Right kidney (tissue), 1 donor: ENCODE results near the gene ZNF468.
"Not testable (repeated sequence)": the region's sequence is repeated elsewhere in the genome, so short reads cannot be mapped to it uniquely, and the experiment has no call there.

Source experiments
- DNase-seq: peaks from one replicate; pipeline ENCODE4 v3.0.0-alpha.2; 2016

The ZNF468 gene

DNA sequence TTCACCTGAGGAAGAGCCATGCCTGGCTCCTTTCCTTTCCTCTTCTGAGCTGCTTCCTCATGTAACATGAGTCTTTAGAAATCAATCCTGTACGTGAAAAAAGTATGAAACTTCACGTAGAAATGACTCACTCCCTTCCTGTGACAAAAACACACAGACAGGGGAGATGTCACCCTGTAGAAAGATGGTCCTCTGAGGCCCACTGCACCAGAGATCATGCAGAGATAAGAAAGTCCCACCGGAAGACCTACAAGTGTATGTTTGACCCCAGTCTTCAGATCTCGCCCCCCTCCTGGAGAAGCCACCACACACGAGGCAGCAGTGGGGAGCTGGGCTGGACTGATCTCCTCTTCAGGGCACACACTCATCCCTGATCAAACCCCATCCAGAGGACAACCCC is 23.9 kb downstream of the ZNF468 start:
- DNase-seq = not testable (repeated sequence)

DNA sequence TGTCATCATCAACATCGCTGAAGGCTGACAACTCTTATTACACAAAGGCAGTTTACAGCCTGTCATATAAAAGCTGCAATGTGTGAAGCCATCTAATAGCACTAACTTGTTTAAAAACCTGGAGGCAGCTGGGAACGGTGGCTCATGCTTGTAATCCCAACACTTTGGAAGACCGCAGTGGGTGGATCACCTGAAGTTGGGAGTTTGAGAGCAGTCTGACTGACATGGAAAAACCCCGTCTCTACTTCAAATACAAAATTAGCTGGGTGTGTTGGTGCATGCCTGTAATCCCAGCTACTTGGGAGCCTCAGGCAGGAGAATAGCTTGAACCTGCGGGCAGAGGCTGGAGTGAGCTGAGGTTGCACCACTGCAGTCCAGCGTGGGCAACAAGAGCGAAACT is 27.6 kb downstream of the ZNF468 start:
- not testable (repeated sequence) for DNase-seq

DNA sequence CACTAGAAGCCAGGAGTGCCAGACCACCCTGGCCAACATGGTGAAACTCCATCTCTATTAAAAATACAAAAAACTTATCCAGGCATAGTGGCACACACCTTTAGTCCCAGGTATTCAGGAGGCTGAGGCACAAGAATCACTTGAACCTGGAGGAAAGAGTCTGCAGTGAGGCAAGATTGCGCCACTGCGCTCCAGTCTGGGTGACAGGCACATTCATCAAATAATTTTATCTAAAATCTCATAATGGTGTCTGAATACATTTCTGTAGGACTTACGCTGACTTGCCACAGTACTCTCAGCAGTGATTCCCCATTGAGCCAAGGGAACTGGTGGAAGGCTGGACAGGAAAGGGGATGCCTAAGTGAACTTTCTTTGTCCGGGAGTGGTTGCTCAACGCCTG is 31.7 kb downstream of the ZNF468 start:
- no peak for DNase-seq

DNA sequence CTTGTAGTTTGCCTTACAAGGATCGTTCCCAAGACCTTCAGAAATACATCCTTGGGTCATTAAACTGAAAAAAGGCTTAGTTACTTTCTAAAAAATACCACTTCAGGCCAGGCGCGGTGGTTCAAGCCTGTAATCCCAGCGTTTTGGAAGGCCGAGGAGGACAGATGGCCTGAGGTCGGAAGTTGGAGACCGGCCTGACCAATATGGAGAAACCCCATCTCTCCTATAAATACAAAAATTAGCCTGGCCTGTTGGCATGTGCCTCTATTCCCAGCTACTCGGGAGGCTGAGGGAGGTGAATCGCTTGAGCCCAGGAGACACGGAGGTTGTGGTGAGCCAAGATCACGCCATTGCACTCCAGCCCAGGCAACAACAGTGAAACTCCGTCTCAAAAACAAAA is 33.7 kb downstream of the ZNF468 start:
- no peak for DNase-seq

DNA sequence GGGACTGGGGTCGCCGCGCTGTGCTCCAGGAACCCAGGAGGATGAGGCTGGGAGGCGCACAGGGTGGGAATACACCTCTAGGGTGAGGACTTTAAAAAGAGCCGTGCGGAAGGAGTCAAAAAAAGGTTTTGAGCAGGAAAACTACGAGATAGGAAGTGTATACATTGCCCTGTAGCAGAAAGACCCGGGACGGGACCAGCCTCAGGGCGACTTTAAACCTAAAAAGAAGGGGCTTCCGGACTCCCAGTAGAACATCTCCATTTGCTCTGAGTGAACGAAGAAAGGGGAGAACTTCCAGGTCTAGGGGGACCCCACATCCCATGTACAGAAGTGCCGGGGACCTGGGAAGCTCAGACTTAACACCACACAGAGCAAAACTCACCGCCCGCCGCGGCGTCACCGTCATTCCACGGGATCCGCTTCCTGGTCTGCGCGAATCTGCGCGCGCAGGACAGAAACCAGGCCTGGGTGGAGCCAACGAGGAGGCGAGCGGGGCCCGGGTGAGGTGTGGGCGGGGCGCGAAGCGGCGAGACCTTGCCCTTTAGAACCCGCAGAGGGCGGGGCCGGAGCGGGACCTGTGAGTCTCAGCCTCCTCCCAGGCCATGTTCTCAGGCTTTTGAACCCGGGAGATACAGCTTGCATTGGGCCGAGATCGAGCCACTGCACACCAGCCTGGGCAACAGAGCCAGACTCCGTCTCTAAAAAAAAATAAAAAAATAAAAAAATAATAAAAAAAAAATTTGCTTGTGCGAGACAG is 36.0 kb downstream of the ZNF468 start, which contains the start of gene ZNF28:
ZNF28 (minus strand) TSS at position 430 of the 757 bp plus-strand sequence. CDS start 3,675 bp downstream, outside the sequence.
- peak; percentile 69 for DNase-seq

DNA sequence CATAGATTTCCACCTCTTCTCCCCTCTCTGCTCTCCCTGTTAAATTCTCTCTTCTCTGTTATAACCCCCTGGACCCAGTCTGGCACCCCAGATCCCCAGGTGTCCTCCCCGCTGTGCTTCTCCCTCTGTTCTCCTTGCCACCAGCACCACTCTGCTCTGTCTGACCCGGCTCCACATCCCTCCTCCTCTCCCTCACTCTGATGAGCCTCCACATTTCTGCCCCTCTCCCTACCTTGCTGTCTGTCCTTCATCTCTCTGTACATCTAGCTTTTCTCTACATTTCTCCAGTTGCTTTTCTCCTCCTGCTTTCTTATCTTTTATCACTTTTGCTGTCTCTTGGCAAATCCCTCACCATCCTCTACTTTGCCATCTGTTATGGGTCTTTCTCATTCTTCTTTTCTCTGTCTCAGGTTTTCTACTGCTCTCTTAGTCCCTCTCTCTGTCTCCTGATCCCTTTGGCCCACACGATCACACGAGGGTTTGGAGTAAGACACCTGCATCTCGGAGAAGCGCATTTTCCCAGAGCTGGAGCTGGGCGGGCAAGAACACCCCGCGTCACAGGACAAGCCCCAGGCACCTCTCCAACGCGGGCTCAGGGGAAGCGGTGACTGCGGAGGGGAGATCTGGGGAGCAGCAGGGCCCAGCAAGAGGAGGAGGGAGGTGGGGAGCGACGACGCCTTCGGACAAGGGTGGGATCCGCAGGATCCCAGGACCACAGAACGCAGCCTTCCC is 36.8 kb downstream of the ZNF468 start:
- peak; percentile 44 for DNase-seq

DNA sequence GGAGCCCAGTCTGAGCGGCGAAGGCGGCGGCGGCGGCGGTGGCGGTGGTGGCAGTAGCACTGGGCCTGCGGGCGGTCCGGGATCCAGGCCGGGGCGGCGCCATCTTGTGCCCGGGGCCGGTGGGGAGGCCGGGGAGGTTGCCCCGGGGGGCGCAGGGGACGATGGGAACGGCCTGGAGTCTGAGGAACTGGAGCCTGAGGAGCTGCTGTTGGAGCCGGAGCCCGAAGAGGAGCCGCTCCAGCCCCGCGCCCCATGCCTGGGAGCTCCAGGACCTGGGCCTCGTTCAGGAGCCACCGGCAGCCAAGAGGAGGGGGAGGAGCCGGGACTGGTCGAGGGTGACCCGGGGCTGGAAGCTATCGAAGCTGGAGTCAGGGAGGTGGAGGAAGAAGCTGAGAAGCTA is 47.6 kb downstream of the ZNF468 start:
- no peak for DNase-seq

DNA sequence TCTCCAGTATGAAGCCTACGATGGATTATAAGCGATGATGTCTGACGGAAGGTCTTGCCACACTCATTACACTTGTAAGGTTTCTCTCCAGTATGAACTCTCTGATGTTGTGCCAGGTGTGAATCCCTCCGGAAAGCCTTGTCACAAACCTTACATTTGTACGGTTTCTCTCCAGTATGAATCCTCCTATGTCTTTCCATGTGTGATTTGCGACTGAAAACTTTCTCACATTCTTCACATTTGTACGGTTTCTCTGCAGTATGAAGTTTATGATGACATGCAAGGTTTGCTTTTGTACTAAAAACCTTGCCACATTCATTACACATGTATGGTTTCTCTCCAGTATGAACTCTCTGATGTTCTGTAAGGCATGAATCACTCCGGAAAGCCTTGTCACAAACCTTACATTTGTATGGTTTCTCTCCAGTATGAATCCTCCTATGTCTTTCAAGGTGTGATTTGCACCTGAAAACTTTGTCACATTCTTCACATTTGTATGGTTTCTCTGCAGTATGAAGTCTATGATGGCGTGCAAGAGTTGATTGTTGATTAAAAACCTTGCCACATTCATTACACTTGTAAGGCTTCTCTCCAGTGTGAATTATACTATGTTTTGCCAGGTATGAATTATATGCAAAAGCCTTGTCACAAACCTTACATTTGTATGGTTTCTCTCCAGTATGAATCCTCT is 57.3 kb downstream of the ZNF468 start:
- DNase-seq = not testable (repeated sequence)

DNA sequence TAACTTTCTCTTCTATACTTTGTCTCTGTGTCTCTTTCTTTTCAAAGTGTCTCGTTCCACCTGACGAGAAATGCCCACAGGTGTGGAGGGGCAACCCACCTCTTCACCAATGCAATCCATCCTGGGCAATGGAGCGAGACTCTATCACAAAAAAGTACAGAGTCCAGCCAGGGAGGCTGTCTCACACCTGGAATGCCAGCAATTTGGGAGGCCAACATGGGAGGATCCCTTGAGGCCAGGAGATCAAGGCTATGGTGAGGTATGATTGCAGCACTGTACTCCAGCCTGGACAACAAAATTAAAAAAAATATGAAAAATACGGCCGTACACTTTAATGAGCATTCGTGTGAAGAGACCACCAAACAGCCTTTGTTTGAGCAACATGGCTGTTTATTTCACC is 68.0 kb downstream of the ZNF468 start:
- DNase-seq = no peak
